Bronchial smooth muscle cell (primary cell): ENCODE measurements around the gene PARL. TPM values are rescaled to one million over a fixed set of nuclear protein-coding genes. Genes with fewer than 3 reads are reported as not detected.

Experiments used
- total RNA-seq: library from RNA; depleted of rRNA; stranded (reverse); fragments of >200 nt; gene quantifications from 2 replicates; pipeline ENCODE4 v1.2.1, GENCODE V29; 2014

The PARL gene, protein sequence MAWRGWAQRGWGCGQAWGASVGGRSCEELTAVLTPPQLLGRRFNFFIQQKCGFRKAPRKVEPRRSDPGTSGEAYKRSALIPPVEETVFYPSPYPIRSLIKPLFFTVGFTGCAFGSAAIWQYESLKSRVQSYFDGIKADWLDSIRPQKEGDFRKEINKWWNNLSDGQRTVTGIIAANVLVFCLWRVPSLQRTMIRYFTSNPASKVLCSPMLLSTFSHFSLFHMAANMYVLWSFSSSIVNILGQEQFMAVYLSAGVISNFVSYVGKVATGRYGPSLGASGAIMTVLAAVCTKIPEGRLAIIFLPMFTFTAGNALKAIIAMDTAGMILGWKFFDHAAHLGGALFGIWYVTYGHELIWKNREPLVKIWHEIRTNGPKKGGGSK
- total RNA-seq, result 30.7 and 45.6 TPM in 2 replicates

DNA sequence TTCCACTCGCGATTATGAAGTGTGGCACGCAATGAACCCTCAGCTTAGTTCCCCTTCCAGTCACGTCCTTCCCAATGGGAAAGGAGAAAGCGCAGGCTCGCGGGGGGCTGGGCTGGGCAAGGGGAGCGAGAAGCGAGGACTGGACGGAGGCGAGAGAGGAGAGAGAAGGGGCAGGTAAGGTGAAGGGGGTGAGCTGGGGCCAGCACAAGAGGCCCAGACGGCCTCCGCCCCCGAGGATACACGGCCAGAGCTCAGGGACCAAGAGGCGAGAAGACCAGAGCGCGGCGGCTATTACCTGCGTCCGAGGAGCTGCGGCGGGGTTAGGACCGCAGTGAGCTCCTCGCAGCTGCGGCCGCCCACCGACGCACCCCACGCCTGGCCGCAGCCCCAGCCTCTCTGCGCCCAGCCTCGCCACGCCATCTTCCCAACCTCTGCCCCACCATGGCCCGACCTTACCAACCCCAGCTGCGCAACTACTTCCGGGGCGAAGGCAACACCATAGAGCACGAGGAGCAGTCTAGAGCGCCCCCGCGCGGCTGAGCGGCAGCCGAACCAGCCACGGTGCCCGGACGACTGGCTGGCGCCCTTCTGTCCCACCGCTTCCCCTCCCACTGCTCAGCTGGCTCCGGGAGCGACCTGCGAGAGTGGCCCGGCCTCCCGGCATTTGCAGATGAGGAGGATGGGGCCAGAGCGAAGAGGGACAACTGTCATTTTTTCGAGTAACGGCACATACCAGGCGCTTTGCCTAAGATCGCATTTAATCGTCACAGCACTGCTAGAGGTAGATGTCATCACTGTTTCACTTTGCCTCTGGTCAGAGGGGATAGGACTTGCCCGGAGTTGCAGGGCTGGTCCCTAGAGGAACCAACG lies at the start of gene PARL:
Gene PARL, minus strand, starts transcription at position 454 of the 870 bp plus-strand sequence. Its CDS starts 34 bp downstream, at position 420.

GRCh38 chr3:183825456-183826161 lies 59.1 kb downstream of the PARL start, which contains the start of gene MAP6D1:
Gene MAP6D1, minus strand, starts transcription at chr3:183825577. Its CDS starts 30 bp downstream, at chr3:183825547.

Other genes starting within 250 kb of the PARL start
- gene KLHL24, start 249.3 kb downstream of the PARL start, total RNA-seq, result 80.1 and 147 TPM in 2 replicates
- gene YEATS2, start 187.1 kb downstream of the PARL start, total RNA-seq, result 15.4 and 17.9 TPM in 2 replicates
- gene MAP6D1, start 59.3 kb downstream of the PARL start, total RNA-seq, result 0.47 and 0.52 TPM in 2 replicates
- gene ABCC5, start 133.0 kb upstream of the PARL start, total RNA-seq, result 13.9 and 23.1 TPM in 2 replicates
- gene HTR3D, start 146.9 kb upstream of the PARL start, total RNA-seq, result not detected in 2 replicates
- gene HTR3C, start 168.2 kb upstream of the PARL start, total RNA-seq, result not detected in 2 replicates
- not detected in 2 replicates for gene HTR3E, start 212.2 kb upstream of the PARL start, total RNA-seq